Measurements from ENCODE around the gene SH2D3A. TPM values are rescaled to one million over a fixed set of nuclear protein-coding genes. Genes with fewer than 3 reads are reported as not detected.
A peak's percentile ranks its signal among the peaks of the same experiment; 100 is the strongest.

The SH2D3A gene
- total and polyA plus RNA-seq, 9 donors: 0.18 to 18.3 (median 1.5) TPM; not detected in 1

DNA sequence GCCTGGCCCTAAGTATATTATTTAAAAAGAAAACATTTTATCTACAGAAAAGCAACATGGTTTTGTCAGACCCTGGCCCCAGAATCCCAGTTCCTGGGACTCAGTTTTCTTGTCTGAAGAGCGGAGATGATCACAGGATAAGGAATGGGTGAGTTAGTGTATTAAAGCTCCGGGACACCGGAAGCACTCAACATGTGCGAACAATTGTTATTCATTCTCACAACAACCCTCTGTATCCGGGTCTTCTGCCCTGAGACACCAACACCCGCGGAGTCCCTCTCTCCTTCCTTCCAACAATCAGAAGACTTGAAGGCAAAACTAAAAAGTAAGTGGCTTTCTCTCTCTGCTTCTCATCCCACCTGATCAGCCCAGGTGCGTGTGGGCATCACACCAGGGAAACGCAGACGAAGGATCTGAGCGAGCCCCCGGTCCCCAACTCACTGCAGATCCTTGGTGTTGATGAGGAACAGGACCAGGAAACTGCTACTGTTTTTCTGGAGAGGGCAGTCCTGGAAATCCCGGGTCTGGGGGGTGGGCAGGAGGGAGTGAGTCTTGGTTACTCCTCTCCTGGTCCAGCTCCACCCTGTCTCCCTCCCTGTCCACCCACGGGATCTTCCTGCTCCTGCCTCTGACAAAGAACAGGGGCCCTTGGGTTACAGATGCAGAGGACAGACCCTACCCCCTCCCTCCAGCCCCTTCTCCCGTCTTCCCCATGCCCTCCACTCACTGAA, 31.9 kb downstream of the SH2D3A start:
- no peaks in the 10 kb centered on the region for H3K27me3 ChIP-seq
- intact Hi-C loops (cut with DNase I): no loop called here
- no peak overlapping the region for H3K4me3 ChIP-seq
- no peaks in the 10 kb centered on the region for H3K9me3 ChIP-seq
- H3K36me3 ChIP-seq: no peaks in the 10 kb centered on the region
- 59 to 71% (median 65%) methylated on average over 15 of the region's 15 CpGs for WGBS, 3 donors
- TF ChIP-seq, protein P1, sequence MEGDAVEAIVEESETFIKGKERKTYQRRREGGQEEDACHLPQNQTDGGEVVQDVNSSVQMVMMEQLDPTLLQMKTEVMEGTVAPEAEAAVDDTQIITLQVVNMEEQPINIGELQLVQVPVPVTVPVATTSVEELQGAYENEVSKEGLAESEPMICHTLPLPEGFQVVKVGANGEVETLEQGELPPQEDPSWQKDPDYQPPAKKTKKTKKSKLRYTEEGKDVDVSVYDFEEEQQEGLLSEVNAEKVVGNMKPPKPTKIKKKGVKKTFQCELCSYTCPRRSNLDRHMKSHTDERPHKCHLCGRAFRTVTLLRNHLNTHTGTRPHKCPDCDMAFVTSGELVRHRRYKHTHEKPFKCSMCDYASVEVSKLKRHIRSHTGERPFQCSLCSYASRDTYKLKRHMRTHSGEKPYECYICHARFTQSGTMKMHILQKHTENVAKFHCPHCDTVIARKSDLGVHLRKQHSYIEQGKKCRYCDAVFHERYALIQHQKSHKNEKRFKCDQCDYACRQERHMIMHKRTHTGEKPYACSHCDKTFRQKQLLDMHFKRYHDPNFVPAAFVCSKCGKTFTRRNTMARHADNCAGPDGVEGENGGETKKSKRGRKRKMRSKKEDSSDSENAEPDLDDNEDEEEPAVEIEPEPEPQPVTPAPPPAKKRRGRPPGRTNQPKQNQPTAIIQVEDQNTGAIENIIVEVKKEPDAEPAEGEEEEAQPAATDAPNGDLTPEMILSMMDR (IDR thresholded peaks at IDR 0.05): no peak
- H3K4me1 ChIP-seq (ENCODE audit: insufficient read depth): peaks cover 17% of the 10 kb centered on the region
- H3K27ac ChIP-seq: peak overlapping the region; percentile 23 to 98
- peak in 1 of 5 donors; percentile 39 for DNase-seq

DNA sequence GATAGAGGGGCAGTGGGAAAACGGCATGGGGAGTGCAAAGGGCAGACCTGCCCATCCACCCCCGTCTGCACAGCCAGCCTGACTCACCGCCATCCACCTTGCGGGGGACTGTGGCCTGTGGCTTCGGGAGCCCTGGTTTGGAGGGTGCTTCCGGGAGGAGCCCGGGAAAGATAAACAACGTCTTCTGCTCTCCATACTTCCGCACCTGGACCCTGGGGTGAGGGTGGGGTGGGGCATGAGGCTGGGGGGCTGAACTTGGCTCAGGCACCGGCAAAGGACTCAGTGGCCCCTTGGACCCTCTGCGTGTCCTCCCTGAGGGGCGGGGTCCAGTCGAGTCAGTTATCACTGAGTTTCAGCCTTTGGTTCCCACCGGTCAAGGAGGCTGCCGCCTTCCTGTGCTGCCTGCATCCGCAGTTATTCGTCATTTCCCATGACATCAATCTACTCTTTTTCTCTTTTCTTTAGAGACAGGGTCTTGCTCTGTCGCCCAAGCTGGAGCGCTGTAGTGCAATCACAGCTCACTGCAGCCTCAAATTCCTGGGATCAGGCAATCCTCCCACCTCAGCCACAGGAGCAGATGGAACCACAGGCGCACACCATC, 33.0 kb downstream of the SH2D3A start:
- Histone ChIP-seq H3K9me3 (no peaks in the 10 kb centered on the region), H3K27ac (no peak overlapping the region), H3K4me3 (no peak overlapping the region), H3K27me3 (no peaks in the 10 kb centered on the region), H3K4me1 (ENCODE audit: insufficient read depth) (peaks cover 17% of the 10 kb centered on the region), H3K36me3 (no peaks in the 10 kb centered on the region)
- 69 to 78% (median 70%) methylated on average over 17 to 20 of the region's 20 CpGs for WGBS, 3 donors
- no peak for TF ChIP-seq EP300 (IDR thresholded peaks at IDR 0.05)
- TF ChIP-seq, protein P1 (IDR thresholded peaks at IDR 0.05): no peak
- no peak for TF ChIP-seq POLR2A (IDR thresholded peaks at IDR 0.05)
- DNase-seq: no peak
- intact Hi-C loops (cut with DNase I): no loop called here

DNA sequence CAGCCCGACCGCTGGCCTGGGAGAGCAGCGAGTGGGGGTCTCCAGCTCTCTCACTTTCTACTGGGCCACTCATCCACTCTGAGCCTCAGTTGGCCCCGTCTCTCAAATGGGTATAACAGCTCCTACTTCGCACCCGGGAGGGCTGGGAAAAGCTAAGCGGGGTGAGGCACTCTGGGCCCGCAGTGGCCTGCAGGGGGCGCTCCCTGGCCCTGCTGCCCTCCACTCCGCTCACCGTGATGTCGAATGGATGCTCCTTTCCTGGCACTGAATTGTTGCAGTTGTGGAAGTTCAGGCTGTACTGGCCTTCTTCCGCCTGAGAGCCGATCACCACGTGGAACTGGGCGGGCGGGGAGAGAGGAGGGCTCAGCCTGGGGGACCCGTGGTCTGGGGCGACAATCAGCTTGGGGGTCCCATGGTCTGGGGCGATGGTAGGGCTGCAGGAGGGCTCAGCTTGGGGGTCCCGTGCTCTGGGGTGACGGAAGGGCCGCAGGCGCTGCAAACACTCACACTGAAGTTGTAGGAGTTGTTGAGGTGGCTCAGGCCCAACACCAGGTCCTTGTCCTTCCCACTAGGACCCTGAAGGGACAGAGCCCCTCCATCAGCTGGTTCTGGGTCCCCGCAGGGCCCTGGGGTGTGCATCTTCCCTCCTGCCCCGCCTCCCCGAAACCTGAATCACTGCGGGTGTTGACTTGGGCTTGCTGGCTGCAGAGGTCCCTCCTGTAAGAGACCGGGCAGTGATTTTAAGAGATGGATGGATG, 33.7 kb downstream of the SH2D3A start:
- TF ChIP-seq, protein P1 (IDR thresholded peaks at IDR 0.05): no peak
- WGBS, 3 donors: 83 to 88% (median 86%) methylated on average over 28 to 29 of the region's 29 CpGs
- Histone ChIP-seq H3K4me1 (ENCODE audit: insufficient read depth) (peaks cover 11% of the 10 kb centered on the region), H3K27me3 (no peaks in the 10 kb centered on the region), H3K4me3 (no peak overlapping the region), H3K27ac (no peak overlapping the region), H3K36me3 (no peaks in the 10 kb centered on the region), H3K9me3 (no peaks in the 10 kb centered on the region)
- intact Hi-C loops (cut with DNase I): no loop called here
- DNase-seq: no peak

DNA sequence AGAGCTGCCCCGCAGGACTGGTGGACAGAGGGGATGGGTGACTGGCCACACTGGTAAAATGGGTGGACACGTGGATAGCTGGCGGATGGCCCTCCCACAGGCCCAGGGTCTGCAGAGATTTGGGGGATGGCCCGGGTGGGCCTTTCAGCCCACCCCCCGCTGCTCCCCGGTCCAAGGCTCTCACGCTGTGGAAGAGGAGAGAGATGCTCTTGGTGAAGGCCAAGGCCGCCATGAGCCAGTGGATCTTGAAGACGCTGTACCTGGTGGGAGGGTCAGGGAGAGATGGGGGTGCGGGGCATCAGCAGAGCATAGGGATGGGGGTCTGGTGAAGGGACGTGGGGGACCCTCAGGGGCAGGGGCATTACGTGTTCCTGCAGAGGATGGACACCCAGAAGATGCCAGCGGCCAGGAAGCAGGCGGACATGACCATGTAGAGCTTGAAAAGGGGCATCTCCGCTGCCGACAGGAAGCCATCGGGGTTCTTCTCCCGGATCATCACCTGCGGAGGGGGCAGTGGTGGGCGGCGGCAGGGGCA, 34.4 kb downstream of the SH2D3A start:
- intact Hi-C loops (cut with DNase I): no loop called here
- H3K27me3 ChIP-seq: no peaks in the 10 kb centered on the region
- DNase-seq: peak in 1 of 5 donors; percentile 28
- no peak overlapping the region for H3K27ac ChIP-seq
- 83 to 90% (median 89%) methylated on average over 21 of the region's 21 CpGs for WGBS, 3 donors
- H3K9me3 ChIP-seq: no peaks in the 10 kb centered on the region
- TF ChIP-seq, protein P1 (IDR thresholded peaks at IDR 0.05): no peak
- TF ChIP-seq EP300 (IDR thresholded peaks at IDR 0.05): no peak
- TF ChIP-seq POLR2A (IDR thresholded peaks at IDR 0.05): no peak
- peaks cover 6% of the 10 kb centered on the region for H3K4me1 ChIP-seq (ENCODE audit: insufficient read depth)
- no peak overlapping the region for H3K4me3 ChIP-seq
- H3K36me3 ChIP-seq: no peaks in the 10 kb centered on the region

All from ovary (tissue), 9 donors.